Kidney (tissue), 14 donors: ENCODE measurements around the gene HS6ST1. TPM values are rescaled to one million over a fixed set of nuclear protein-coding genes. Genes with fewer than 3 reads are reported as not detected.

Experiments used
- DNase-seq, 5 donors: peaks; one replicate each; pipeline ENCODE4 v3.0.0-alpha.2; 2013 to 2020
- FAIRE-seq: peaks from 2 replicates; lab custom pipeline; 2012; peaks lifted over from hg19 to GRCh38; lab: Jason Lieb, UNC
- H3K27ac ChIP-seq, 2 donors: one replicate each; pipeline ENCODE4 v1.7.0; 2013; ENCODE audit warnings: low read depth in 2 of 2, low read length in 2 of 2, inconsistent platforms in 1 of 2
- H3K27me3 ChIP-seq: one replicate; pipeline ENCODE4 v1.7.1; 2013; ENCODE audit warnings: low read length, inconsistent platforms; ENCODE audit not compliant: control insufficient read depth, insufficient read depth
- H3K36me3 ChIP-seq, 3 donors: one replicate each; pipeline versions ENCODE4 v1.7.0 to v1.7.1; 2013; ENCODE audit warnings: low read length in 3 of 3, control low read depth in 1 of 3, inconsistent platforms in 1 of 3; ENCODE audit not compliant: insufficient read depth in 3 of 3, control insufficient read depth in 2 of 3
- H3K4me1 ChIP-seq, 3 donors: one replicate each; pipeline versions ENCODE4 v1.7.0 to v1.7.1; 2013; ENCODE audit warnings: low read length in 3 of 3, inconsistent platforms in 1 of 3, low read depth in 1 of 3; ENCODE audit not compliant: control insufficient read depth in 2 of 3, insufficient read depth in 2 of 3
- H3K4me3 ChIP-seq, 3 donors: one replicate each; pipeline versions ENCODE4 v1.7.0 to v1.8.1; 2013; ENCODE audit warnings: low read length in 3 of 3, control low read depth in 1 of 3, inconsistent platforms in 1 of 3
- H3K9ac ChIP-seq, 3 donors: one replicate each; pipeline versions ENCODE4 v1.7.0 to v1.7.1; 2013; ENCODE audit warnings: low read length in 3 of 3, control low read depth in 1 of 3, inconsistent platforms in 1 of 3
- H3K9me3 ChIP-seq, 3 donors: one replicate each; pipeline versions ENCODE4 v1.7.0 to v1.7.1; 2013; ENCODE audit warnings: low read length in 3 of 3, control low read depth in 1 of 3, inconsistent platforms in 1 of 3; ENCODE audit not compliant: control insufficient read depth in 2 of 3, insufficient read depth in 1 of 3
- CTCF ChIP-seq: IDR thresholded peaks from 3 replicates; pipeline ENCODE4 v1.5.1; 2012; ENCODE audit warnings: mild to moderate bottlenecking, moderate library complexity, borderline replicate concordance; ENCODE audit not compliant: insufficient read depth; ENCODE audit errors: extremely low read depth
- intact Hi-C: fragments of 100-400 bp; cut with DNase I; formaldehyde crosslinking; loops from one replicate; pipeline ENCODE4 v1.11.1; 2022
- polyA plus RNA-seq: library from polyadenylated mRNA; stranded (reverse); fragments of 350-450 nt; fragmentation: Illumina TruSeq; extraction: RNeasy Lipid Tissue Mini Kit (QIAGEN cat#74804); gene quantifications from one replicate; pipeline ENCODE4 v1.2.3, GENCODE V29; 2014; ENCODE audit warnings: low read depth, low replicate concordance; ENCODE audit not compliant: insufficient read depth
- total RNA-seq: library from RNA; stranded (reverse); fragmentation: NEBNext Ultra II Directional; extraction: Animal tissue kit (Norgen Biotek cat#: 25700); gene quantifications from one replicate; pipeline ENCODE4 v1.2.1, GENCODE V29; 2021
- donor health status: control.
- donor health status: control.
- donor health status: control.
- donor health status: control.
- donor health status: control.
- donor health status: DM: yes; HTN: yes; CAD: no.
- donor health status: Normal renal cell carcinoma (clear cell type).

HS6ST1 gene
- total and polyA plus RNA-seq, 2 donors from 2014 or later, result 49.6 to 73.9 TPM

- Histone ChIP-seq H3K27ac (no peak overlapping the region), H3K27me3 (no peaks in the 10 kb centered on the region), H3K9ac (no peak overlapping the region), H3K9me3 (peaks cover 0 to 7% (median 0%) of the 10 kb centered on the region in 3 donors), H3K4me3 (no peak overlapping the region), H3K4me1 (no peaks in the 10 kb centered on the region), H3K36me3 (no peaks in the 10 kb centered on the region)
- FAIRE-seq (no peak), DNase-seq (no peak)
- no peak for TF ChIP-seq CTCF
- intact Hi-C loops, result no loop called here
Observed at GRCh38 chr2:128354726-128355470, 36.2 kb upstream of the HS6ST1 start.

GRCh38 chr2:128354161-128354560 lies 35.5 kb upstream of the HS6ST1 start:
- no peak for FAIRE-seq
- TF ChIP-seq CTCF, result no peak

GRCh38 chr2:128350736-128351135 lies 32.1 kb upstream of the HS6ST1 start:
- Histone ChIP-seq H3K9ac (no peak overlapping the region), H3K4me3 (no peak overlapping the region), H3K27me3 (no peaks in the 10 kb centered on the region), H3K9me3 (peaks cover 0 to 7% (median 0%) of the 10 kb centered on the region in 3 donors), H3K36me3 (no peaks in the 10 kb centered on the region), H3K27ac (no peak overlapping the region), H3K4me1 (peaks cover 4 to 16% (median 14%) of the 10 kb centered on the region in 3 donors)
- FAIRE-seq (no peak), DNase-seq (no peak)
- intact Hi-C loops, result no loop called here
- TF ChIP-seq CTCF, result no peak

More at GRCh38 chr2:128354161-128354560, 35.5 kb upstream of the HS6ST1 start:
- Histone ChIP-seq H3K36me3 (no peaks in the 10 kb centered on the region), H3K27me3 (no peaks in the 10 kb centered on the region), H3K9me3 (peaks cover 0 to 7% (median 0%) of the 10 kb centered on the region in 3 donors), H3K4me1 (no peaks in the 10 kb centered on the region), H3K4me3 (no peak overlapping the region), H3K9ac (no peak overlapping the region), H3K27ac (no peak overlapping the region)
- intact Hi-C loops, result no loop called here
- DNase-seq, result peak in 3 of 5 donors; percentile 39 to 61 (median 47)
